ENCODE results near the gene DEPDC1. TPM values are rescaled to one million over a fixed set of nuclear protein-coding genes. Genes with fewer than 3 reads are reported as not detected.
"Not testable (repeated sequence)": the region's sequence is repeated elsewhere in the genome, so short reads cannot be mapped to it uniquely, and the experiment has no call there.

The DEPDC1 gene
- 0.19 TPM for total RNA-seq
- long read RNA-seq, partial matches to known transcripts = 0 of 1 reads
- long read RNA-seq, other reads (novel, unspliced or antisense) = 1 of 1 reads

- intact Hi-C loops (cut with DNase I) = no loop called here
These were observed at the start of gene DEPDC1 for GRCh38 chr1:68496680-68497357. Gene DEPDC1 (minus strand): TSS chr1:68497082. CDS start chr1:68496999, 83 bp downstream.

GRCh38 chr1:68544651-68545050 is 47.8 kb upstream of the DEPDC1 start:
- intact Hi-C loops (cut with DNase I) = no loop called here
- DNase-seq (ENCODE audit: low spot score) = no peak

More at GRCh38 chr1:68496680-68497357, at the start of gene DEPDC1:
- DNase-seq (ENCODE audit: low spot score) = peak; percentile 97

- intact Hi-C loops (cut with DNase I) = no loop called here
These were observed 45.7 kb upstream of the DEPDC1 start for GRCh38 chr1:68542586-68542985.

DNA sequence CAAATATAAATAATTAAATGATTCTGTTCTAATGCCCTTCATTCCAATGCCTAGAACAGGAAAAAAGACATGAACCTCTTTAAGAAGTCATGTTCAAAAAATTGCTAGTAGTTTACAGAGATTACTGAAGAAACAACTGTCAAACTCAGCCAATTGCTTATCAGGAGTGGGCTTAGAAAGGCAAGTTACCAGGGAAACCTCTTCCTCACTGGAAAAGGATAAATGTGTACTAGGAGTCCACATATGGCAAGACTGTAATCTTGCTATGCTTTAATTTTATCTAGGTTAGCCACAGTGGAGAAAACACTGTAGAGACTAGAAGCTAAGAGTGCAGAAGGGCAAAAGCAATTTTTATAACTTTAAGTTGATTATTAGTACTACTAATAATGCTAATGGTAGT is 42.1 kb upstream of the DEPDC1 start:
- DNase-seq (ENCODE audit: low spot score) = no peak
- intact Hi-C loops (cut with DNase I) = no loop called here

More at GRCh38 chr1:68542586-68542985, 45.7 kb upstream of the DEPDC1 start:
- DNase-seq (ENCODE audit: low spot score) = no peak

- DNase-seq (ENCODE audit: low spot score) = no peak
- intact Hi-C loops (cut with DNase I) = no loop called here
These were observed 31.4 kb upstream of the DEPDC1 start for GRCh38 chr1:68528243-68528642.

GRCh38 chr1:68525781-68526180 is 28.9 kb upstream of the DEPDC1 start:
- intact Hi-C loops (cut with DNase I) = no loop called here
- DNase-seq (ENCODE audit: low spot score) = no peak

DNA sequence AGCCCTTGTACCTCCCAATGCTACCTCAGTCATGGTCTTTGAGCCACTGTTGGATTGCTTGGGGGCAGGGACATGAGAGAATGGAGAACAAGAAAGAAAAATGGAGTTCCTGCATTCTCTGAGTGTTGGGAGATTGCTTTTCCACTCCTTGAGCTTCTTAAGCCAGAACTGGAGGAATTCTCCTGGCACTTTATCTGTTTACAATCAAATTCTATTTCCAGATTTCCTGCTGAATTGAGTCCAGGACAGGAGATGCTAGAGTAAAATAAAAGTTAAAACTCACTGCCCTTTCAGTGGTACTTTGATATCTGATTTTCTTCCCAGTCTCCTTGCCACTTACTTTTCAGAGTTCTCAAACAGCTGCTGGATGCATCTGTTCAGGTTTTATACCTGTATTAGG is 24.4 kb upstream of the DEPDC1 start:
- intact Hi-C loops (cut with DNase I) = no loop called here
- no peak for DNase-seq (ENCODE audit: low spot score)

- no peak for DNase-seq (ENCODE audit: low spot score)
- intact Hi-C loops (cut with DNase I) = no loop called here
These were observed 19.2 kb upstream of the DEPDC1 start for GRCh38 chr1:68516066-68516465.

GRCh38 chr1:68511254-68511653 is 14.4 kb upstream of the DEPDC1 start:
- intact Hi-C loops (cut with DNase I) = no loop called here

GRCh38 chr1:68506386-68506785 is 9.5 kb upstream of the DEPDC1 start:
- DNase-seq (ENCODE audit: low spot score) = no peak
- intact Hi-C loops (cut with DNase I) = no loop called here

More at GRCh38 chr1:68511254-68511653, 14.4 kb upstream of the DEPDC1 start:
- DNase-seq (ENCODE audit: low spot score) = no peak

DNA sequence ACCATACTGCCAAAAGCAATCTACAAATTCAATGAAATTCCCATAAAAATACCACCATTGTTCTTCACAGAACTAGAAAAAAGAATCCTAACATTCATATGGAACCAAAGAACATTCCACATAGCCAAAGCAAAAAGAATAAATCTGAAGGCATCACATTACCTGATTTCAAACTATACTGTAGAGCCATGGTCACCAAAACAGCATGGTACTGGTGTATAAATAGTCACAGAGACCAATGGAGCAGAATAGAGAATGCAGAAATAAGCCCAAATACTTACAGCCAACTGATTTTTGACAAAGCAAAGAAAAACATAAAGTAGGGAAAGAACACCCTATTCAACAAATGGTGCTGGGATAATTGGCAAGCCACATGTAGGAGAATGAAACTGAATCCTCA is 6.2 kb upstream of the DEPDC1 start:
- DNase-seq (ENCODE audit: low spot score) = no peak
- intact Hi-C loops (cut with DNase I) = no loop called here

DNA sequence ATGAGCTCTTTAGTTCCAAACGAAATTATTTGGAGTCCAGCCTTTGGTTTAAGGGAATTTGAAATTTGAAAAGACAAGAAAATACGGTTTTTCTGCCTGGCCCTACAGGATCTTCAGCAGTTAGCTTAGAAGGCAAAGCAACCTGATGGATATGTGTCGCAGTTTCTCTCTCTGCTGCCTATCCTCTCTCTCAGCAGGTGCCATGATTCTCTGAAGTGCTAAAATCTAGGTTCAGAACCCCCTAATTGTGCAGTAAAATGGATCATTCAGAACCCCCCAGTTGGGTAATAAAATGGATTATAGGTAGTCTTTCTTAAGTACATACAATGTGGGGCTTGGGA is 446 bp upstream of the DEPDC1 start:
- intact Hi-C loops (cut with DNase I) = no loop called here
- DNase-seq (ENCODE audit: low spot score) = no peak

DNA sequence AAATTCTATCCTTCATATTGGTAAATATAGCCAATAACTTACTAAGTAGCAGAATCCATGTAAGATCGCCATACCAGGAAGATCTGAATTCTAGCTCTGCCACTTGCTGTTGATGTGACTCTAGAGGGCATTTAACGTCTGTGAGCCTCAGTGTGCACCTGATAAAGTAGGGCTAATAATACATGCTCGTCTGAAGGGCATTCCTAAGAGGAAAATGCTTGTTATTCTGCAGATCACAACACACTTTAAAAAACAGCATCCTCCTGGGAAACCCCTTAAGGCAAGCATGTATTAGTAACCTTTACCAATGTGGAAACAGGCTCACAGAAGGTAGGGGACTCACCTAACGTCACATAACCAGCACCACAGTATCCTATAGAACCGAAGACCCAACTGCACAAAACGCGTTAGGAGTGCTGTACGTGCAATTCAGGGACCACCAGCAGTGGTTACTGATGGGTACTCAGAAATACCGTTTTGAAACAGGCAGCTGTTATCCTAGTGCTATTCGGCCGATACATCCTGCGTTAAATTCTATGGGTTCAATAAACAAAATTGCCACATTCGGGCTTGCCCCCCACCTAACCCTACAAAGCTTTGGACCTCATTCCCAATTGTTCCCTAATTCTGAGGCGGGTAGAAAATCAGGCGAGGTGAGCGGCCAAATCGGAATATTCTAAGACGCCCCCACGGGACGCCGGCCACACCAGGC is 758 bp downstream of the DEPDC1 start:
- no peak for DNase-seq (ENCODE audit: low spot score)
- intact Hi-C loops (cut with DNase I) = no loop called here

DNA sequence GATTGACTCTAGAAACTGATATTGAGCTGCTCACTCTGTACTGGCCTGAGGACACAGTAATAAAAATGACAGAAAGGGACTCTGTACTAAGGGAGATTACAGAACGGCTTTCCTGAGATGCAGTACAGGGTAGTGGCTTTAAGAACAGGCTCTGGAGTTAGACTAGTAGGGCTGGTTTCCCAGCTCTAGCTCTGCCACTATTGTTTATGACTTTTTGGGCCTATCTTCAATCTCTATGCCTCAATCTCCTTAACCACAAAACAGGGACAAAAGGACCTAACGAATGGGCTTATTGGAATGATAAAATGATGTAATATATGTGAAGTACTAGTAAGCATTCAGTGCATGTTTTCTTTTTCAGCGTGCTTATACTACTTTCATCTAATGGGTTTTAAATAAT is 1.4 kb downstream of the DEPDC1 start:
- no peak for DNase-seq (ENCODE audit: low spot score)
- intact Hi-C loops (cut with DNase I) = no loop called here

DNA sequence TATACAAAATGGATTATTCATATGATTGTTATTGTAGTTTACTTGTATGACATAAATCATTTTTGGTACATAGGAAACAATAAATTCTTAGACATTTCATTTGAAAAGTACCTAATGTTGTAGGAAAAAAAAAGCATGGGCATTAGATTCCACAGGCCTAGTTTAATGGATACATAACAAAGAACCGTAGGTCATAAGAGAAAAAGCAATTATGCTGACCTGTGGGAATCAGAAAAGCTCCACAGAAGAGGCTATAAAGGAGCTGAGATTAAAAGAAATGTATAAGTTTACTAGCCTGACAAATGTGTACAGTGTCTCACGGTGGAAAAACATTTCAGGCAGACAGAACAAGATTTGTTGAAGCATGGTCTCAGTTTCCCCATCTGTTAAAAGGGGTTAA is 3.7 kb downstream of the DEPDC1 start:
- intact Hi-C loops (cut with DNase I) = no loop called here
- DNase-seq (ENCODE audit: low spot score) = no peak

DNA sequence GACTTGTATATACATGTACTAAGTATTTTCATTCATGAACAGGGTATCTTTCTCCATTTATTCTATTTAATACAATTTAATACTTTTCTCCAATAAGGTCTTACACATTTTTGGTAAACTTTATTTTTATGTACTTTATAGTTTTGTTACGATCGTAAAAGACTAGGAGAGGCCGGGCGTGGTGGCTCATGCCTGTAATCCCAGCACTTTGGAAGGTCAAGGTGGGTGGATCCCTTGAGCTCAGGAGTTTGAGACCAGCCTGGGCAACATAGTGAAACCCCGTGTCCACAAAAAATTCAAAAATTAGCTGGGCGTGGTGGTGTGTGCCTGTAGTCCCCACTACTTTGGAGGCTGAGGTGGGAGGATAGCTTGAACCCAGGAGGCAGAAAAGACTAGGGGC is 4.6 kb downstream of the DEPDC1 start:
- intact Hi-C loops (cut with DNase I); DNase-seq (ENCODE audit: low spot score): not testable (repeated sequence)

DNA sequence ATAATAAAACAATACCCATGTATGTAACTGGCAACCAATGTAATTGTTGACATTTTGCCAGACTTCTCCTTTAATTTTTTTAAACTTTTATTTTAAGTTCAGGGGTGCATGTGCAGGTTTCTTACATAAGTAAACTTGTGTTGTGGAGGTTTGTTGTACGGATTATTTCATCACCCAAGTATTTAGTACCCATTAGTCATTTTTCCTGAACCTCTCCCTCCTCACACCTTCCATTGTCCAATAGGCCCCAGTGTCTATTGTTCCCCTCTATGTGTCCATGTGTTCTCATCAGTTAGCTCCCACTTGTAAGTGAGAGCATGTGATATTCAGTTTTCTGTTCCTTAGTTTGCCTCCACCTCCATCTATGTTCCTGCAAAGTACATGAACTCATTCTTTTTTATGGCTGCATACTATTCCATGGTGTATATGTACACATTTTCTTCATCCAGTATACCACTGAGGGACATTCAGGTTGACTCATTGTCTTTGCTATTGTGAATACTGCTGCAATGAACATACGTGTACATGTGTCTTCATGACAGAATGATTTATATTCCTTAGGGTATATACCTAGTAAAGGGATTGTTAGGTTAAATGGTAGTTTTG is 6.7 kb downstream of the DEPDC1 start:
- no peak for DNase-seq (ENCODE audit: low spot score)
- intact Hi-C loops (cut with DNase I) = no loop called here

- no peak for DNase-seq (ENCODE audit: low spot score)
- intact Hi-C loops (cut with DNase I) = no loop called here
These were observed 11.4 kb downstream of the DEPDC1 start for GRCh38 chr1:68485431-68486022.

DNA sequence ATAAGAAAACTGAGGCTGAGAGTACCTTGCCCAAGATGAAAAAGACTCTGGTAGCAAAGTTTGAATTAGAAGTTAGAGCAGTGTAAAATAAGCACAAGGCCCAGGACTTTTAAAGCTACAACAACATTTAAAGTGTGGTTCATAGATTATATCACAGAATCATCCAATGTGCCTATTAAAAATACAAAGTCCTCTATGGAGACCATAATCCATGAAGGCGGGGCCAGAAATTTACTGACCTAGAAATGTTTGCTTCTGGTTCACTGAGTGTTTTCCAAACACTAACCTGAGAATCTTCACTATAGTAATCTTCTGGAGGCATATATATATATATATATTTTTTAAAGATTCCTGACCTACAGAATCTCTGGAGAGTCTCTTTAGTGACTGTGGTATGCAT is 12.3 kb downstream of the DEPDC1 start:
- DNase-seq (ENCODE audit: low spot score) = no peak
- intact Hi-C loops (cut with DNase I) = no loop called here

DNA sequence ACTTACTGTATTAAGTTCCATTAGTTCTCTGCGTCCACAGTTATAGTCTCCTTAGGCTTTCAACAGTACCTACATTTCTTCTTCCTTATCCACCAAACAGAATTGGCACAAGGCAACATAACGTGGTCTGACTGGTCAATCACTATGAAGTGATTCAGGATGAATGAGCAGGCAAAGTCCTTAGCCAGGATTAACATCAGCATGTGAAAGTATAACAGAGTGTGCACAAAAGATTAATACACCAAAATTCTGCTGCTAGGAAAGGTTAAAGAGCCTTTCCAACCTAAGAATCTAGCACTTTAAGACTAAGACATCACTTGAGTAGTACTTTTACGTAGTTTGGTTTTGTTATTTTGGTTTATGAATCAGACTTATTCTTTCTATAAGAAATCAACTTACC is 15.8 kb downstream of the DEPDC1 start:
- intact Hi-C loops (cut with DNase I) = no loop called here

More for the DNA sequence above, 15.8 kb downstream of the DEPDC1 start:
- no peak for DNase-seq (ENCODE audit: low spot score)

Data from cardiac septum (tissue), 1 donor.